GM21717 (cell line): ENCODE data around the gene TULP3.
"Not testable (repeated sequence)": the region's sequence is repeated elsewhere in the genome, so short reads cannot be mapped to it uniquely, and the experiment has no call there.

Experiments
- ATAC-seq: cut with Tn5 transposase; IDR thresholded peaks from one replicate; pipeline ENCODE4 v1.9.1; 2021; ENCODE audit warnings: mild to moderate bottlenecking, moderate library complexity; ENCODE audit not compliant: unreplicated experiment

The TULP3 gene, protein sequence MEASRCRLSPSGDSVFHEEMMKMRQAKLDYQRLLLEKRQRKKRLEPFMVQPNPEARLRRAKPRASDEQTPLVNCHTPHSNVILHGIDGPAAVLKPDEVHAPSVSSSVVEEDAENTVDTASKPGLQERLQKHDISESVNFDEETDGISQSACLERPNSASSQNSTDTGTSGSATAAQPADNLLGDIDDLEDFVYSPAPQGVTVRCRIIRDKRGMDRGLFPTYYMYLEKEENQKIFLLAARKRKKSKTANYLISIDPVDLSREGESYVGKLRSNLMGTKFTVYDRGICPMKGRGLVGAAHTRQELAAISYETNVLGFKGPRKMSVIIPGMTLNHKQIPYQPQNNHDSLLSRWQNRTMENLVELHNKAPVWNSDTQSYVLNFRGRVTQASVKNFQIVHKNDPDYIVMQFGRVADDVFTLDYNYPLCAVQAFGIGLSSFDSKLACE

DNA sequence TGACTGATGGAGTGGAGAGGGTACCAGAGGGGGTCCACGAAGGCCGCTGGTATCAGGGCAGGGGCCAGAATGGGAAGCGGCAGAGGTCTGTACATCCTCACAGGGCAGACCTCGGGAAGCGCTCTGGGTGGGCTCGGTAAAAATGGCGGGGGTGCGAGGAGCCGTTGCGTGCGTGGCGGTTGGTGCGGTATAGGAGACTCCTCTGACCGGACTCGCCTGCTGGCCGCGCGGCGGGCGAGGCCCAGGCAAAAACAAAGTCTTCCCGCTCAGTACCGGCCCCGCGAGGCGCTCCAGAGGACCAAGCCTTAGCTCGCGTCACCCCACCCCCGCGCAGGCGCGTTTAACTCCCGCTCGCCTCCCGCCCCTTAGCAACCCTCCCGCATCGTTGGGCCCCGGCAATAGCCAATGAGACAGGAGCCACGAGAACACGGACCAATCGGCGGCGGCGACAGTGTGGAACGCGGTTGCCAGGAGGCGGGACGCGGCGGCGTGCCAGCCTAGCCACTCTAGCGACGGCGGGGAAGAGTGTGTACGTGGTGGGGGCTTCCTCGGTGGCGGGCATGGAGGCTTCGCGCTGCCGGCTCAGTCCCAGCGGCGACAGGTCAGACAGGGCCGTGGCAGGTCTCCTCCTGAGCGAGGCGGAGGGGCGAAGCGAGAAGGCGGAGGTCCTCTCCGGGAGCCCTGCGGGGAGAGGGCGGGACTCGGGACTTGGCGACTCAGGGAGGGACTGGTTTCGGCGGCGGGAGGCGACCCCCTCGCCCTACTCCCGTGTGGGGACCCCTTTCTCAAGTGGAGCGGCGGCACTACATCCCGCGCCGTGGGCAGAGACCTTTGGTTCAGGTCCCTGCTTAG, at the start of gene TULP3:
TULP3 (plus strand) TSS at position 504 of the 852 bp plus-strand sequence; CDS start at position 561, 57 bp downstream.
- peak; percentile 94 for ATAC-seq

DNA sequence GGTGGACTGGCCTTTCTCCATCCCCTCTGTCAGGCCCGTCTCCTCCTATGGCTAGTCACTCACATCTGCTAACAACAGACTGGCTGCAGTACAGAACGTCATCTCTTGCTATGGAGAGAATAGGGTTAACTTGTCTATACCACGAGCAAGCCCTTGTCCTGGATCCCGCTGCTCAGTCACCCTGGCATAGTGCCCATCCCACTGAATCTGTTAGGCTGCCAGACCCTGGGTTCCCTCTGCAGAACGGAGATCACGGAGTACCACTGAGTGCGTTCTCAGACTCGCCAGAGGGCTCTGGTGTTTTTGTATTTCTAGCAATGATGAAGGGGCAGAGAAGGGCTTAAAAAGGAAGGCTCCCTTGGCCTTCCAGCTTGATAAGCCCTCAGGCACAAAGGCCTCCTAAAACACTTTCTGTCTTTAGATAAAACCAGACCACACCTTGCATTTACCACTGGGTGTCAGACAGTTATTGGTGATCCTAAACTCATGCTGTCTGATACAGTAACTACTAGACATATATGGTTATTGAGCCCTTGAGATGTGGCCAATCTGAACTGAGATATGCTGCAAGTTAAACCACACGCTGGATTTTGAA, 49.5 kb upstream of the TULP3 start:
- no peak for ATAC-seq

DNA sequence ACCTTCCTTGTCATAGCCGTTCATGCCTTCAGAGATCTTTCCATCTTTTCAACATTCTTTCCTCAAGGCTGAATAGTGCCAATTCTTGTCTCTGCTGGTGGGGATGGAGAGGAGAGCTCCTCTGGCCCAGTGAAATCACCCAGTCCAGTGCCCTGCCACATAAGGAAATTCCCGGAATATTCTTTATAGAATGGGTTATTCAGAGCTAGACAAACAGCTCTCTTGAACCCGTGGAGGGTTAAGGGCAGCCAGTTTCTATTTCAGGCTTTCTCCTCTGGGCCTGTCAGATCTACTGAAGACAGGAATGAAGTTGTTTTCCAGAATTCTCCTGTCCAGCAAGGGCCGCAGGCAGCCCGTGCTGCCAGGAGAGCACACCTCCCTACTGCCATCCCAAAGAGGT, 47.7 kb upstream of the TULP3 start:
- no peak for ATAC-seq

DNA sequence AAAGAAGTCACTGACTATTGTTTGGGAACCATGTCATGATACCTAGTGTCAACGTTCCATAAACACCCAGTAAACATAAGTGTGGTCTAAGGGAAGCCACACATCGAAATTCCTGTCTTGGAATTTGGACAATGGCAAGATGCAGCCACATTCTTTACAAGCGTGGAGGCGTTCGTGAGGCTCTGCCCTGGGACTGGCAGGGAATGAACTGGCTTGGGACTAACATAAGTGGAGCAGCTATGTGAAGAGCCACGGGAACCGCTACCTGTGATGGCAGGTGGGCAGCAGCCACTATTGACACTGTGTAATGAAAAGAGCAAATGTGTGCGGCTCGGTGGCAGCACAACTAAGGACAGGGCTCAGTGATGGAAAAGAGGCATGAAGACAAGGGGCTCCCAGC, 45.9 kb upstream of the TULP3 start:
- ATAC-seq = no peak

DNA sequence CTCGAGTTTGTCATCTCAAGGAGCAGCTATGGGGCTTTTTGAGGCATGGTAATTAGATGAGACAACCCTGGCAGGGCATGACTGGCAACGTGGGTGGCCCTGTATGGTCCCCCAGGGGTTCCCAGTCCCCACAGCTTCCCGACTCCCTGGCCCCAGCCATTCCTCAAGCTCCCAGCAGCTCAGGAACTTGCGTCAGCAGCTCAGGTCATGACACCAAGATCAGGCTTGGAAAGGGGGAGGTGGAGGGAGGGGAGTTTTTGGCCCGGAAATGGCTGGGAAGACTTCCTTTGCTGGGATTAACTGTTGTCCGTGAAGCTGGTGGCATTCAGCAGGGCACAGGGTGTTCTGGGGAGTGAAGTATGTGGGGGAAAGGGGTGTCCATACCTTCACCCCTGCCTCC, 45.4 kb upstream of the TULP3 start:
- no peak for ATAC-seq

DNA sequence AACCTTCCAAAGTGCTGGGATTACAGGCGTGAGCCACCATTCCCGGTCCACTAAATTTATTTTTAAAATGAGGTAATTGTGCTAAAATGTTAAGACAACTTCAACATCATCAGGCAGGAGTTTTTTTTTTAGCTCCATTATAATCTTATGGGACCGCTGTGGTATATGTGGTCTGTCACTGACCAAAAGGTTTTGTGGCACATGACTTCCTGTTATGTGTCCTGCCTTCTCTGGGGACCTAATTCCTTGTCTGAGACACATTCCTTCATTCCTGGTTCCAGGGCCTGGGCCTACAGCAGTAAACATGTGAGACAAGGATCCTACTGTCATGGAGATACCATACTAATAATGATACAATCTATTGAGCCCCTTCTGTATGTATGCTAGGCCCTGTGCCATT, 38.8 kb upstream of the TULP3 start:
- no peak for ATAC-seq

DNA sequence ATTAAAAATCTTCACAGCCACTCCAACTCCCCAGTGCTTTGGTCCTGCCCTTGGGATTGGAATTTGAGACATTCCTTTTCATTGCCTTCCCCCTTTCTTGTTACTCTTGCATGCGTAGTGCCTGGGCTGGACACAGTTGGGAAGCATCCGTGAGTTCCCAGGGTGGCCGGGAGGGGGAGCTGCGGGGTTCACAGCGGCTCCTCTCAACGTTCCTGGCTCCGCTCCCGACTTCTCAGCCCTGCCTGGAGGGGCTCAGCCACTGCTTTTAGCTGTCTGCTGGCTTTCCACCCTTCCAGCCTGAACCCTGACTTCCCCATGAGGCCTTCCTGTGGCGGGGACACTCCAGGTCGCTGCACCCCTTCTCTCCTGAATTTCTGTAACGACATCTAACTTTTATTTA, 37.1 kb upstream of the TULP3 start:
- no peak for ATAC-seq

DNA sequence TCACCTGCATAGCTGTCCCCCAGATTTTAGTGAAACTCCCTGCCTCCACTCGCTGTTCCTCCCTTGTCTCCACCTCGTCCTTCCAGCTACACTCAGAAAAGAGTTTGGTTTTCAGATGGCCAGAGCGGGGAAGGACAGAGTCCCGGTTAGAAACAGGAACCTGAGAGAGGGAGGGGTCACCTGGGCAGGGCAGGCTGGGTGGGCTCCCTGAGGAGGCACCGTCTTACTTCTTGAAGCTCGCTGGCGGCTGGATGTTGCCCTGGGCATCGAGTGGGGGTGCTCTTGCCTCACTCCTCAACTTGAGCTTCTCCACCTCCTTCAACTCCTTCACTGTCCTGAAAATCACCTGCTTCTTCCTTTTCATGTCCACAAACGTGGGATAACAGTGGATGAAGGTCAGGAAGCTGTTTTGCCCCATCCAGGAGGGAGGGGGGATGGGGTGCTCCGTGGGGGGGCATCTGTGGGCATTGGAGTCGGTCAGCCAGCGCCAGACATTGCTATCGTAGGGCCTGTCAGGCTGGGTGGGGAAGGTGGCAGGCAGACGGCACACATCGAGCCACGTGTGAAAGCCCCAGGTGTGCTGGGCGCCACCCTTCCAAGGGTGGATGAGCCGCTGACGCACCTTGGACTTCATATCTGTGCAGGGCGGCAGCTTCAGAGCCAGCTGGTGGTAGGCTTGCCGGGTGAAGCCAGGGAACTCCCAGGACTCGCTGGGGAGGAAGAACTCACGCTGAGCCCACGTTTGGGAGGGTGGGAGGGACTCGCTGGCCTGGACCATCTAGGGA, 35.8 kb upstream of the TULP3 start:
- ATAC-seq = no peak

DNA sequence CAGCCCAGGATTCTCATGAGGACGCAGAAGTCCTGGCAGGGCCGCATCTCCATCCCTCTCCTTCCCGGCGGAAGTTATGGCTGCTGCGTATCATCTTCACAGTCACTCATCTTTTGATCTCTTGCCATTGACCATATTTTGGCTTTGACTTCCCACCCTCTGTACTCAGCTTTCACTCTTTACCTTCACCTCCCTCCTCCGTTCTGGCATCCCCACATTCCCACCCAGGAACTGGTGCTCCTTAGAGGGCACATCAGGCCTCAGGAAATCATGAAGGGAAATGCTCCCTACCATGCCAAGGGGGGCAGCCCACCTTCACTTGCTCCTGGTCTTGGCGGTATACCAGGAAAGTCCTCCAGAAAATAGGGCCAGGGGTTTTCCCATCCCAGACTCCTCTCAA, 35.1 kb upstream of the TULP3 start:
- no peak for ATAC-seq

DNA sequence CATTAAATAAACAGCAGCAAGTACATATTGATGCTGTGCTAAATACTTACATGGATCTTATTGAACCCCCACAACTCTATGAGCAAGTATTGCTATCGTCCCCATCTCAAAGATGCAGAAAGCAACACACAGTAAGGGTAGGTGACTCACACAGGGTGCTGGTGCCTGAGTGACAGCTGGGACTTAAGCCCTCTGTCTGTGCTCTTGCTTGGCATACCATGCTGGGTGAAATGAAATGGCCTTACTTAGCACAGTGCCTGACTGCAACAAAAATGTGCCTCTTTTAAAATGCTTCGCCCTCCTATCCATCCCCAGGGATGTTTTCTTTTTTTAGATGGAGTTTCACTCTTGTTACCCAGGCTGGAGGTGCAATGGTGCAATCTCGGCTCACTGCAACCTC, 34.6 kb upstream of the TULP3 start:
- ATAC-seq = no peak

DNA sequence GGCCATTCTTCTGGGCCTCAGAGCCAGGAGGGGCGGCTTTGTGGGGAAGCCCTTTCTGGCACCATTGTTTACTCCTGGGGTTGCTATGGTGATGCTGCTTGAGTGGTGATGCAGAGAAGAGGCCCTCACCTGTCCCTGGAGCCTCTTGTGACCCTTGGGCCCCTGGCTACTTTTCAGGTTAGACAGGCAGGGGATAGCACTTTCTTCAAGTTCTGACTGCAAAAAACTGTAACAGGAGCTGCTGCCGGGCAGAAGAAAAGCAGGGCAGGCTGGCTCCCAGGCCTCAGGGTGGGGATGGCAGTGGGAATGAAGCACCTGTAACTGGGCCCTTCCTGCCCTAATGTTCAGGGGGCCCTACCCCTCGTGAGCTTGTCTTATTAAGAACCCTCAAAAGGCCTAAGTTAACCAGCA, 33.7 kb upstream of the TULP3 start, which contains the start of gene TEX52:
TEX52 (minus strand) TSS at position 19 of the 411 bp plus-strand sequence; CDS start at position 6, 13 bp downstream.
- ATAC-seq = no peak

DNA sequence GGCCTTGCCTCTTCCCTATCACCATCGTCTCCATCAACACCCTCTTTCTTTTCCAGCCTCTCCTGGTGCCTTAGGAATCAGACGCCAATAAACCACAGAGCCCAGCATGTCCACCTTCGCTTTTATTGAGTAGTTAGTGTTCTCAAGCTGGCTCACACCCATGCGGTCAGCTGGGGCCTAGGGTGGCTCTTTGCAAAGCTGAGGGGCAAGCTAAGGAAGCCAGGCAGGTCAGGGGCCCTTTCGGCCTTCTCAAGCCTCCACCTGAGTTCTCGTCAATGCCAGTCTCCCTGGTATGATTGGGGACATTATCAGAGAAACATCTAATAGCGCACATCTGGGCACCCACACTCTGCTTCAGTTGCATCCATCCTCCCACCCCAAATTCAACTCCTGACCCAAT, 33.1 kb upstream of the TULP3 start:
- no peak for ATAC-seq

DNA sequence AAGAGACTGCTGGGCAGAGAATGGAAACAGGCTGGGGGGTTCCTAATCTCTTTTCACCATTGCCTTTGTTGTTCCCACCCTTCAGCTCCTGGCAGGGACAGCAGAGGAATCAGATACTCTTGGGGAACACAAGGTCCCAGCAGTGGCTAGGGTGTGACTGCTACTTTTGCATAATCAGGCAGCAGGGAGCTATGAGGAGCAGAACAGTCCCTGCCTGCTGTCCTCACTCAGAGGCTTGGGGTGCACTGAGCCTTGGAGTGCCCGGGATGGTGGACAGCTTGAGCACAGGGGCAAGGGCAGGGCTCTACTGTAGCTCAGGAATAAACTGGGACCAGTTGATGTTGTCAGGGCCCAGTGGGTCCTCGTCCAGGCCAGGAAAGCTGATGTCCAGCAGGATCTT, 32.4 kb upstream of the TULP3 start:
- ATAC-seq = no peak

DNA sequence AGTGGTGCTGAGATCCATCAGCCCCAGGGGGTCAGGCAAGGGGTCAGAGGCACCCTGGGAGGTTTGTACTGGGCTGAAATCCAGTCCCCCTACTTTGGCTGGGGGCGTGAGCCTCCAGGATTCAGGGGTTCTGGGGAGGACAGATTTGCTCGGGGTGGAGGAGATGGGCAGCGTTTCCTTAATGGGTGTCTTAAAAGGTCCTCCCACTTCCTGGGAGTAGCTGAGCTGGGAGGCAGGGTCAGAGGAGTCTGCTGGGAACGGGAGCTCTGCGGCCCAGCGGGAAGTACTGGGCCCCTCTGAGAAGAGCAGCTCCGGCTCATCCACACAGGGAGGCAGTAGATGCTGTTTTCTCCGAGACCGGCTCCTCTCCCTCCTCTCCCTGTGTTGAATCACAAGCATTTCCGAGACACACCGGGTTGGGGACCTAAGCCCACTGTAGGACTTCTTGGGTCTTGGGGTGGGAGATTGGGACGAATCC, 31.7 kb upstream of the TULP3 start:
- ATAC-seq = no peak

DNA sequence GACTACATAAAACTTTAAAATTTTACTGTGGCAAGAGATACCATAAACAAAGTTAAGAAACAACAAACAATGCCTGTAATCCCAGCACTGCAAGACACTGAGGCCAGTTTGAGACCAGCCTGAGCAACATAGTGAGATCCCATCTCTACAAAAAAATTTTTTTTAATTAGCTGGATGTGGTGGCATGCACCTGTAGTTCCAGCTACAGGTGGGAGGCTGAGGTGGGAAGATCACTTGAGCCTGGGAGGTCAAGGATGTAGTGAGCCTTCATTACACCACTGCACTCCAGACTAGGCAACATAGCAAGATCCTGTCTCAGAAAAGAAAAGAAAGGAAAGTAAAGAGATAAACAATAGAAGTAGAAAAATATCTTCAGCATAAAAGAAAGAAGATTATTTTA, 30.5 kb upstream of the TULP3 start:
- ATAC-seq = no peak

DNA sequence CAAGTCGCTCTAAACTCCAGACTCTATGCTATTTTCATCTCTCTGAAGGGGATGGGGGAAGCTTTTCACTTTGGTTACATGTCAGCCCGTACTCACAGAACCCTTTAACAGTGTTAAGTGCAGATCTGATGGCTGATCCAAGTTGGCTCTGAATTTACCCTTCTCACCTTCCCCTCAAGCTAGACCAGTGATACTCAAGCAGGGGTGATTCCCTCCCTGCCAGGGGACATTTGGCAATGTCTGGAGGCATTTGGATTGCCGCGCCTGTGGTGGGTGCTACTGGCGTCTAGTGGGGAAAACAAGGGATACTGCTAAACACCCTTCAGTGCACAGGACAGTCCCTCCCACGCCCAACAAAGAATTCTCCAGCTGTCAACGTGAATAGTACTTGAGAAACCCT, 27.8 kb upstream of the TULP3 start:
- ATAC-seq = no peak

DNA sequence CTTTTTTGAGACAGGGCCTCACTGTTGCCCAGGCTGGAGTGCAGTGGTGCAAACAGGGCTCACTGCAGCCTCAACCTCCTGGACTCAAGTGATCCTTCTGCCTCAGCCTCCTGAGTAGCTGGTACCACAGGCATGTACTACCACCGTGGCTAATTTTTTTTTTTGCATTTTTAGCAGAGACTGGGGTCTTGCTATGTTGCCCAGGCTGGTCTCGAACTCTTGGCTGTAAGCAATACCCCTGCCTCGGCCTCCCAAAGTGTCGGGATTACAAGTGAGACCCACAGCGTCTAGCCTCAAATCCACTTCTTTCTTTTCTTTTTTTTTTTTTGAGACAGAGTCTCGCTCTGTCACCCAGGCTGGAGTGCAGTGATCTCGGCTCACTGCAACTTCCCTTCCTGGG, 27.3 kb upstream of the TULP3 start:
- not testable (repeated sequence) for ATAC-seq

DNA sequence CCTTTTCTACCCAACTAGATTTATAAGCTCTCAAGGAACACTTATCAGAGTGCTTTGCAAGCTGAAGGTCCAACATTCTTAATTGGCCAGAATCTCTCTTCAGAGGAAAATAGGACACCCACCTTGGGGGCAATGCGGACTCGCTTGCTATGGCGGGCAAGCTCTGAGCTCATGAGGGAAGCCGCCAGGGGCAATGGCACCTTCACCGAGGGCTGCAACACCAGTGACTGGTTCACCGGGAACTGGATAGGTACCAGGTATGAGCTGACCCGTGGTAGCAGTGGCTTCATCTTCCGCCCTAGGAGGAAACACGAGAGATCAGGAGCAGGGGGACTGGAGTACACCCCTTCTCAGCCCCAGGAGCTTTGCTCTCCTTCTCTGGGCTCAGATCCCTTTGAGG, 26.5 kb upstream of the TULP3 start:
- no peak for ATAC-seq

DNA sequence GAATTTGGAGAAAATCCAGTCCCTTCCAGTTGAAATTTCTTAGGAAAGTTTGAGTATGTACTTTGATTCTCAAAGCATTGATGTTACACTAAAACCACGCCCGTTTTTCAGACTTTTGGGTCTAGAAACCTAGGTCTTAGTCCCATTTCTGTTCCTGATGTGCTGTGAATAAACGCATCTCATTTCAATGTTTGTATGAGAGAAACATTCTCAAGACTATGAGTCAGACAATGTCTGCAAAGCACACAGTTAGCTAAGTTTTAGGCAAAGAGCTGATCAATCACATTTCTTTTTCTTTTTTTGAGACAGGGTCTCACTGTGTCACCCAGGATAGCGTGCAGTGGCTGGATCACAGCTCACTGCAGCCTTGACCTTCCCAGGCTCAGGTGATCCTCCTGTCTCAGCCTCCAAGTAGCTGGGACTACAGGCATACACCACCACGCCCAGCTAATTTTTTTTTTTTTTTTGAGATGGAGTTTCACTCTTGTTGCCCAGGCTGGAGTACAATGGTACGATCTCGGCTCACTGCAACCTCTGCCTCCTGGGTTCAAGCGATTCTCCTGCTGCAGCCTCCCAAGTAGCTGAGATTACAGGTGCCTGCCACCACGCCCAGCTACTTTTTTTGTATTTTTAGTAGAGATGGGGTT, 21.6 kb upstream of the TULP3 start:
- ATAC-seq = not testable (repeated sequence)

DNA sequence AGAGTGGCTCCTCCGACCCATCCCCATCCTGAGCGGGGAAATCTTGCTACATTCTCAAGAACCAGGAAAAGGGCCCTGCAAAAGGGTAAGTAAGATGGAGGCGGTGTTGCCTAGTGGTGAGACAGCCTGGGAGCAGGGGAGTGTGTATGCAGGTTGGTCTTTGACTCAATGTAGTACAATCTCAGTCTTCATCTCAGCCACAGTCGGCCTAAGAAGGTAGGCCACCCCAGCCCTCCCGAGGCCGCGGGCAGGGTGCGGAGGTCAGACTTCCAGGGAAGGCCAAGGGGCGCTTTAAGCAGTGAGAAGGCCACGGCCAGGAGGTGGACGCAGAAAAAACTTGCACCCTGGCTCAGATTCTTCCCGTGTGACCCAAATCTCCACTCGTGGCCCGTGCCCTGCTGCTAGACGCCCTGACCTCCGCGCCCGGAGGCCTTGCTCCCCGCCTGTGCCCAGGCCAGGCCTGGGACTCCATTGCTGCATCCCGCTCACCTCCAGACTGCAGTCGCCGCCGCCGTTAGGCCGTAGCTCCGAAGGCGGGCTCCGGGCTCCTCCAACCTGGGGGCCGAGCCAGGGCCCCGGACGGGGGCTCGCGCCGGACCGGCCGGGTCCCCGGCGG, 14.2 kb upstream of the TULP3 start:
- peak; percentile 36 for ATAC-seq
